Liver (tissue), 3 donors: ENCODE results near the gene SLC19A2.

ENCODE experiments used
- ATF3 ChIP-seq: IDR thresholded peaks from 2 replicates; pipeline ENCODE4 v1.6.1; 2016; ENCODE audit warnings: antibody characterized with exemption
- CTCF ChIP-seq: fragments of 150-350 bp; IDR thresholded peaks from 2 replicates; pipeline ENCODE4 v1.5.1; 2017; ENCODE audit warnings: improper control_type of control experiment, low read depth, low read length; ENCODE audit not compliant: missing input control
- EGR1 ChIP-seq, 2 donors: IDR thresholded peaks; 2 replicates each; pipeline ENCODE4 v1.6.1; 2016 to 2018; ENCODE audit warnings: antibody characterized with exemption in 2 of 2, low read depth in 2 of 2
- FOXA1 ChIP-seq: IDR thresholded peaks from 2 replicates; pipeline ENCODE4 v1.6.1; 2016; ENCODE audit warnings: antibody characterized with exemption
- GABPA ChIP-seq, 2 donors: IDR thresholded peaks in 1 of 2; conservative IDR thresholded peaks in 1 of 2; 2 replicates each; pipeline ENCODE4 v1.6.1; 2016; ENCODE audit warnings: antibody characterized with exemption in 2 of 2, mild to moderate bottlenecking in 1 of 2, moderate library complexity in 1 of 2
- HNF4A ChIP-seq, 2 donors: conservative IDR thresholded peaks; 2 replicates each; pipeline ENCODE4 v1.6.1; 2016; ENCODE audit warnings: antibody characterized with exemption in 2 of 2, mild to moderate bottlenecking in 2 of 2
- JUND ChIP-seq, 2 donors: IDR thresholded peaks; 2 replicates each; pipeline ENCODE4 v1.6.1; 2016; ENCODE audit warnings: antibody characterized with exemption in 2 of 2
- MAX ChIP-seq: IDR thresholded peaks from 2 replicates; pipeline ENCODE4 v1.6.1; 2016; ENCODE audit warnings: antibody characterized with exemption
- RAD21 ChIP-seq, 2 donors: IDR thresholded peaks; 2 replicates each; pipeline ENCODE4 v1.6.1; 2016; ENCODE audit warnings: antibody characterized with exemption in 2 of 2, mild to moderate bottlenecking in 2 of 2
- REST ChIP-seq: IDR thresholded peaks from 2 replicates; pipeline ENCODE4 v1.6.1; 2016; ENCODE audit warnings: antibody characterized with exemption, mild to moderate bottlenecking
- SP1 ChIP-seq: IDR thresholded peaks from 2 replicates; pipeline ENCODE4 v1.6.1; 2018; ENCODE audit warnings: antibody characterized with exemption, mild to moderate bottlenecking
- YY1 ChIP-seq: IDR thresholded peaks from 2 replicates; pipeline ENCODE4 v1.6.1; 2016; ENCODE audit warnings: antibody characterized with exemption, mild to moderate bottlenecking
- ZBTB33 ChIP-seq: IDR thresholded peaks from 2 replicates; pipeline ENCODE4 v1.6.1; 2016; ENCODE audit warnings: antibody characterized with exemption
- donor health status: healthy.
- donor health status: healthy.

GRCh38 chr1:169473347-169473746, 12.4 kb downstream of the SLC19A2 start:
- TF ChIP-seq CTCF (no peak), MAX (no peak), YY1 (no peak), FOXA1 (no peak), ZBTB33 (no peak), EGR1 (IDR thresholded peaks at IDR 0.05; ENCODE audit: low read depth in 2 of 2) (no peak), SP1 (no peak), JUND (IDR thresholded peaks at IDR 0.05) (no peak), ATF3 (no peak), REST (no peak), GABPA (IDR thresholded peaks at IDR 0.05 in 1 of 2, conservative IDR thresholded peaks at IDR 0.05 in 1 of 2) (no peak), HNF4A (conservative IDR thresholded peaks at IDR 0.05) (no peak), RAD21 (IDR thresholded peaks at IDR 0.05) (no peak)
